Mammary epithelial cell (primary cell): ENCODE results near the gene LGALS9.

Source experiments
- CTCF ChIP-seq, 2 donors: IDR thresholded peaks in 1 of 2; conservative IDR thresholded peaks in 1 of 2; 2 replicates each; pipeline ENCODE4 v1.5.1; 2011 to 2012; ENCODE audit warnings: inconsistent platforms in 2 of 2, low read length in 2 of 2, mild to moderate bottlenecking in 2 of 2, control low read depth in 1 of 2, low read depth in 1 of 2; ENCODE audit not compliant: insufficient read depth in 1 of 2; ENCODE audit errors: extremely low read depth in 1 of 2
- EZH2 ChIP-seq: IDR thresholded peaks from 2 replicates; pipeline ENCODE4 v1.6.1; 2012; ENCODE audit warnings: low read length, inconsistent platforms, borderline replicate concordance

DNA sequence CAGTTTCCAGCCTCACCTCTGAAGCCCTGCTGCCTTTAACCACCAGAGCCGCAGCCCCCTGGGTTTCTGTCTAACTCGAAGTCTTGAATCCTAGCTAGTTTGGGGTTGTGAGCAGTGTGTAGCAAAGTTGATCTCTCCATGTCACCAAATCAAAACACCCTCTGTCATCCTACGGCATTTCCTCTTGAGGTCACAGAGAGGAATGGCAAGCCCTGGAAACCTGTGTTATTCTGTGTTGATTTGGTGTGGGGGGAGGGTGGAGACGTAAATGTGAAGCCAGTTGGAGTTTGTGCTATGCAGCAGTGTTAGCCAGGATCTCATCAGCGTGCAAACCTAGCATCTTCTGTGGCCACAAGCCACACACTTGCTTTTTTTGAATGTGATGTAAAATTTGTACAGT, 5.1 kb upstream of the LGALS9 start:
- TF ChIP-seq CTCF (conservative IDR thresholded peaks at IDR 0.05 in 1 of 2, IDR thresholded peaks at IDR 0.05 in 1 of 2; ENCODE audit: extremely low read depth in 1 of 2, insufficient read depth in 1 of 2, low read depth in 1 of 2, low read length in 2 of 2) = no peak
- TF ChIP-seq EZH2 = no peak
